Hematopoietic multipotent progenitor cell treated with erythropoietin and hydrocortisone succinate and interleukin-3 and kit ligand, for 15 days (in vitro differentiated cells): Measurements from ENCODE around the gene MRPL22.
"Not testable (repeated sequence)": the region's sequence is repeated elsewhere in the genome, so short reads cannot be mapped to it uniquely, and the experiment has no call there.

Source experiments
- DNase-seq: peaks from one replicate; pipeline ENCODE4 v3.0.0-alpha.2; 2015; ENCODE audit warnings: low spot score

Gene MRPL22

DNA sequence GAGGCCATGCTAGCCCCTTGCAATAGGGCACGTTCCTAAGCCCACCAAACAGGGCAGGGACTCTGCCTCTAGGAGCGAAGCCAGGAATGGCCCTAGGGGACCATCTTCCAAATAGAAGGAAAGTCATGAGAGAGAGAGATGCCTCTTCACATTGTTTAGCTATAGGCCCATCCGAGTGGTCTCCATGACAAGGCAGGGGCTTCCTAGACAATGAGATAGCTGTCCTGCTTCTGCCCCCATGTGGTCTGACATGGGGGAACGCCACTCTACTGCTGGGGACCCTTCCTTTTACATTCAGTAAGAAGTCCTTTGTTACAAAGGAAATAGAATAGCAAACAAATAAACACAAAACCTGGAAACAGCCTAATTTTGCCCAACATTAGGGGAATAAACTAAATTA is 54.8 kb downstream of the MRPL22 start:
- DNase-seq: no peak

DNA sequence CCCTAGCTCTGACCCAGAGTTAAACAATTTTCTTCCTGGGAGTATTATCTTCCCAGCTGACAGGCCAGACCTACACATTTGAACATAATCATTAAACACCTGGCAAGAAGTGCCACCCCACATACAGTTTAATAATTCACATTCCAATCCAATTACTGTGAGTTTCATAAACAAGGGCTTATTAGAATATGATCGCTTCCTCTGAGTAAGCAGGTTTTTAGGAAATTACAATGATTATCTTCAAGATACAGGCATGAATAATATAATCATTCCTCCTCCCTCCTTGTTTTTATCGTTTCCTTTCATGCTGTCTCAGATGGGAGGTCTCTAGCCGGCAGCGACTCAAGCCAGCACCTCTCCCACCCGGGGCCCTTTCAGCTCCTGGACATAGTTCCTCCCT is 56.9 kb downstream of the MRPL22 start:
- no peak for DNase-seq

DNA sequence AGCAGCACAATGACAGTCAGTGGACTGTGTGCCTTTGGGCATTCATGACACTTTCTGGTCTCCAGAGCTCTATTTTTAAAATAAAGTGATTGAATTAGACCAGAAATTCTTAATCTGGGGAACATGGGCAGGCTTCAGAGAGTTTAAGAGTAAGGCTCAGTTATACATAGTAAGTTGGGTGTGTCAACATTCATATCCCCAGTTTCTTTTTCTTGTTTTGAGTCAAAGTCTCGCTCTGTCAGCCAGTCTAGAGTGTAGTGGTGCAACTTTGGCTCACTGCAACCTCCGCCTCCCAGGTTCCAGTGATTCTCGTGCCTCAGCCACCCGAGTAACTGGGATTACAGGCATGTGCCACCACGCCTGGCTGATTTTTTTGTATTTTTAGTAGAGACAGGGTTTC is 59.0 kb downstream of the MRPL22 start:
- no peak for DNase-seq

DNA sequence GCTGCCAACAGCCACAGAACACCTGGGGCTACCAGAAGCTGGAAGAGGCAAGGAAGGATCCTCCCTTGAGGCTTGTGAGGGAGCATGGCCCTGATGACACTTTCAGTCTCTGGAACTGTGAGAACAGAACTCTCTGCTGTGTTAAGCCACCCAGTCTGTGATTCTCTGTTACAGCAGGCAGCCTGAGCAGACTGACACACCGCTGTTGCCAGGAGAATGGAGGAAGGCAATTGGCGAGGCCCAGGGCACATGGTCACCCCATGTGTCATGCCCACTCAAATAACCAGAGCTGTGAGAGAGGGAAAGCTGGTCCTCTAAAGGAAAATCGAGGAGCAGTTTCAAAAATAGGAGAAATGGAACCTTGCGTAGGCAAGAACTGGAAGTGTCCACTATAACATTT is 60.6 kb downstream of the MRPL22 start:
- no peak for DNase-seq

DNA sequence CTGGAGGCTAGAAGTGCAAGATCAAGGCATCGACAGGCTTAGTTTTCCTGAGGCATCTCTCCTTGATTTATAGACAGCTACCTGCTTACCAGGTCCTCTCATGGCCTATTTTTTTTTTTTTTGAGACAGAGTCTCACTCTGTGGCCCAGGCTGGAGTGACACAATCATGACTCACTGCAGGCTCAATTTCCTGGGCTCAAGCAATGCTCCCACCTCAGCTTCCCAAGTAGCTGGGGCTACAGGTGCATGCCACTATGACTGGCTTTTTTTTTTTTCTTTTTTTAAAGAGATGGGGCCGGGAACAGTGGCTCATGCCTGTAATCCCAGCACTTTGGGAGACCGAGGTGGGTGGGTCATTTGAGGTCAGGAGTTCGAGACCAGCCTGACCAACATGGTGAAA is 61.8 kb downstream of the MRPL22 start:
- DNase-seq: not testable (repeated sequence)

DNA sequence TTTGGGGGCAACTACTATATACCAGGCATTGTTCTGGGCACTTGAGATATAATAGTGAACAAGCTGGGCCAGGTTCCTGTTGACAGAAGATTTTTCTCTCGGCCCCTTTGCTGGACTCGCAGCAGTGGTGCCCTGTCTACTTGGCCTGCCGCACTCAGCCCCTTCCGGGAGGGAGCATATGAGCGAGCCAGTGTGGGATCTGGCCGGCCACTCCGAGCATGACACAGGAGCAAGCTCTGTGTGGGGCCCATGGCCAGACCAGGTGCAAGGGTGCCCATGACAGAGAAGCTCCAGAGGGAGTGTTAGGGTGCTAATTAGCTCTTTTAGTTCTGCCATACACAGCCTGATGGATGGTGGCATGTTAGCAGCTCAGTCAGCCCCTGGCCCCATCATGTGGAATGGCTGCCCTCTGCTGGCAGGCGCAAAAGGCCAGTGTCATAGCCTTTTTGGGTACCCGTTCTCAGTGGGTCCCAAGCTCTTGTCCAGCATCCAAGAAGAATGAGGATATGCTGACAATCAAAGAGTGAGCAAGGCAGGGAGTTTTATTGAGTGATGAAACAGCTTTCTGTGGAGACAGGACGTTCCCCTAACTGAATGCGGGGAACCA is 63.4 kb downstream of the MRPL22 start:
- peak; percentile 52 for DNase-seq

DNA sequence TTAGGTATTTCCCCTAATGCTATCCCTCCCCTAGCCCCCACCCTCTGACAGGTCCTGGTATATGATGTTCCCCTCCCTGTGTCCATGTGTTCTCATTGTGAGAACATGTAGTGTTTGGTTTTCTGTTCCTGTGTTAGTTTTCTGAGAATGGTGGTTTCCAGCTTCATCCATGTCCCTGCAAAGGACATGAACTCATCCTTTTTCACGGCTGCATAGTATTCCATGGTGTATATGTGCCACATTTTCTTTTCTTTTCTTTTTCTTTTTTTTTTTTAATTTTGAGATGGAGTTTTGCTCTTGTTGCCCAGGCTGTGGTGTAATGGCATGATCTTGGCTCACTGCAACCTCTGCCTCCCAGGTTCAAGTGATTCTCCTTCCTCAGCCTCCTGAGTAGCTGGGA is 65.4 kb downstream of the MRPL22 start:
- DNase-seq: not testable (repeated sequence)

DNA sequence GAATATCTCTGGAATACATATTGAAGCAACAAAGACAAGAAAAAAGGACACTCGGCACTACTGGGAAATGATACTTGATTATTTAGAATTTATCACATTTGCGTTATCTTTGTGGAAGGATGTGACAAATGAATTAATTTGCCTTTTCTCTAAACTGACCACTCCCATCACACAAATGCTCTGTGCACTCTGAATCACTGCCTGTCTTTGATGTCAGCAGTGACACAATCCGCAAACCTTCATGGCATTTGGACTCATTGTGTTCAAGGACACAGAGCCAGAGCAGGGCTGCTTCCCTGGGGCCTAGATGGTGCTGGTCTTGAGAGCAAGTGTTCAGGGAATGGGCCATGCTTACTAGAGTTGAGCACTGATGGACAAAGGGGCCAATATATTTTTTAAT is 67.8 kb downstream of the MRPL22 start:
- DNase-seq: no peak

DNA sequence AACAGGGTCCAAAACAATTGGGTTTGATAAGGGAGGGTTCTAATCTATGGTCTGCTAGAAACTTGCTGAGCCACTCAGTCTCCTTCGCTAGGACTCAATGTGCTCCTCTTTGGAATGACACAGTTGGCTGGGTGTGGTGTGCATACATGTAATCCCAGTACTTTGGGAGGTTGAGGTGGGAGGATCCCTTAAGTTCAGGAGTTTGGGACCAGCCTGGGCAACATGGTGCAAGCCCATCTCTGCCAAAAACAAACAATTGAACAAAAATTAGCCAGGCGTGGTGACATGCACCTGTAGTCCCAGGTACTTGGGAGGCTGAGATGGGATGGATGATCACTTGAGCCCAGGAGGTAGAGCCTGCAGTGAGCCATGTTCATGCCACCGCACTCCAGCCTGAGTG is 70.0 kb downstream of the MRPL22 start:
- DNase-seq: no peak

DNA sequence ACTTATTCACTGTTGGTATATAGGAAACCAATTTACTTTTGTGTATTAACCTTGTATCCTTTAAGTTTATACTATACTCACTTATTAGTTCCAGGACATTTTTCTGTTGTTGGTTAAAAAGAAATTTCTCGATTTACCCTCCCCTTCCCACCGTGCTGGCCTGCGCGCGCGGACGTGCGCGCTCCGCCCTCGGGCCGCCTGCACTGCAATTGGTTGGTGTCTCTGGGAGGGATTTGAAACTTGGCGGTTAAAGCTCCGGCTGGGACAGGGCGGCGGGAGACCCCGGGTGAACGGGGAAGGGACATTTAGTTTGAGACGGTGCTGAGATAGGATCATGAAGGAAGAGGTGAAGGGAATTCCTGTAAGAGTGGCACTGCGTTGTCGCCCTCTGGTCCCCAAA is 72.7 kb downstream of the MRPL22 start, which contains the start of gene KIF4B:
Gene KIF4B (plus strand): TSS at position 230 of the 400 bp plus-strand sequence. CDS start 105 bp downstream, at position 335.
- no peak for DNase-seq

DNA sequence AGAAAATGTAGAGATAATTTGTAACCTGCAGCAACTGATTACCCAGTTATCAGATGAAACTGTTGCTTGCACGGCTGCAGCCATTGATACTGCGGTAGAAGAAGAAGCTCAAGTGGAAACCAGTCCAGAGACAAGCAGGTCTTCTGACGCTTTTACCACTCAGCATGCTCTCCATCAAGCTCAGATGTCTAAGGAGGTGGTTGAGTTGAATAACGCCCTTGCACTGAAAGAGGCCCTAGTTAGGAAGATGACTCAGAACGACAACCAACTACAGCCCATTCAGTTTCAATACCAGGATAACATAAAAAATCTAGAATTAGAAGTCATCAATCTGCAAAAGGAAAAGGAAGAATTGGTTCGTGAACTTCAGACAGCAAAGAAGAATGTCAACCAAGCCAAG is 74.4 kb downstream of the MRPL22 start:
- DNase-seq: no peak

DNA sequence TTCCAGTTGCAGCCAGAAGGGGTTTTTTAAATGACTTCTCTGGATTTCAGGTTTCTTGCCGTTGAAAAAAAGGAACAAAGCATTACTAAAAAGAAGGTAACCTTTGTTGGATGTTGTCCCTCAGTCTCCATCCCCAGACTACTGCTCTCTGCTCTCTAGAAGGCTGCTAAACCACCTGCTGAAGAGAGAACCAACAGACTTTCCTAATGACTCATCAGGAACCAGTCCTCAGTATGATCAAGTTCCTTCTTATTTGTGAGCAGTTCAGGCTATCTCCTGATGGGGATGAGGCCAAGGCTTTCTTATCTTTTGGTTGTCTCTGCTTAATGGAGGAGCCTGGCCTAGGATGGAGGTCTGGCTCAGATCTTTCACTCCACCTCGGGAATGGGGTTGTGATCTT is 76.7 kb downstream of the MRPL22 start:
- no peak for DNase-seq
